K562 (cell line): ENCODE measurements around the gene MPI. TPM values are rescaled to one million over a fixed set of nuclear protein-coding genes. Genes with fewer than 3 reads are reported as not detected.

Experiments
- BCLAF1 ChIP-seq, 2 experiments: fragments of 450-650 bp in 1 of 2; IDR thresholded peaks; 2 replicates each; pipeline ENCODE4 v1.6.1; 2011 to 2017; ENCODE audit warnings: low read depth in 2 of 2, antibody characterized with exemption in 1 of 2, borderline replicate concordance in 1 of 2, low read length in 1 of 2, mild to moderate bottlenecking in 1 of 2, mixed read lengths in 1 of 2; ENCODE audit not compliant: control insufficient read depth in 1 of 2
- CBX2 ChIP-seq: fragments of 200-600 bp; sonication (generic); IDR thresholded peaks from one replicate; pipeline ENCODE4 v1.6.1; 2012; ENCODE audit warnings: mild to moderate bottlenecking, low read length, inconsistent platforms; ENCODE audit not compliant: insufficient read depth, poor library complexity, severe bottlenecking
- ETS1 ChIP-seq: conservative IDR thresholded peaks from 2 replicates; pipeline ENCODE4 v1.6.1; 2011; ENCODE audit warnings: low read depth, mild to moderate bottlenecking, low read length; ENCODE audit not compliant: control insufficient read depth
- HDAC6 ChIP-seq: IDR thresholded peaks from 2 replicates; pipeline ENCODE4 v1.6.1; 2012; ENCODE audit warnings: low read depth, mild to moderate bottlenecking, control low read depth, inconsistent platforms, low read length, moderate library complexity
- IRF9 ChIP-seq: fragments of 450-650 bp; IDR thresholded peaks from 2 replicates; pipeline ENCODE4 v1.6.1; 2016; ENCODE audit warnings: missing biosample characterization, missing genetic modification characterization
- L3MBTL2 ChIP-seq: fragments of 450-650 bp; IDR thresholded peaks from 2 replicates; pipeline ENCODE4 v1.6.1; 2016; ENCODE audit warnings: mild to moderate bottlenecking, moderate library complexity
- PHF20 ChIP-seq: fragments of 450-650 bp; IDR thresholded peaks from 2 replicates; pipeline ENCODE4 v1.6.1; 2018; ENCODE audit not compliant: partially characterized antibody
- SRF ChIP-seq, 2 experiments: fragments of 250-450, 450-650 bp in 1 of 2; sonication (Bioruptor Pico) in 1 of 2; sonication (generic) in 1 of 2; formaldehyde crosslinking; IDR thresholded peaks; 2 replicates each; pipeline versions ENCODE4 v1.5.0 to v1.5.1; 2020 to 2022; ENCODE audit warnings: mild to moderate bottlenecking in 1 of 2, missing genetic modification reagents in 1 of 2
- STAT5A ChIP-seq: IDR thresholded peaks from 2 replicates; pipeline ENCODE4 v1.6.1; 2012; ENCODE audit warnings: low read length, inconsistent platforms, borderline replicate concordance
- ZBTB26 ChIP-seq: fragments of 450-650 bp; formaldehyde crosslinking; IDR thresholded peaks from 2 replicates; pipeline ENCODE4 v1.4.0; 2022; ENCODE audit warnings: missing genetic modification characterization
- ZNF395 ChIP-seq: fragments of 200-800 bp; sonication (Bioruptor generic); IDR thresholded peaks from 2 replicates; pipeline ENCODE4 v1.6.1; 2017; ENCODE audit warnings: missing genetic modification characterization, missing compliant biosample characterization
- ZNF644 ChIP-seq: fragments of 200-800 bp; sonication (Bioruptor generic); IDR thresholded peaks from 2 replicates; pipeline ENCODE4 v1.6.1; 2016; ENCODE audit warnings: low read depth, missing genetic modification characterization, missing compliant biosample characterization
- ZNF707 ChIP-seq: fragments of 250-450 bp; sonication (Bioruptor Pico); conservative IDR thresholded peaks from 2 replicates; pipeline ENCODE4 v1.8.0; 2022; ENCODE audit warnings: inconsistent platforms, mild to moderate bottlenecking, moderate library complexity
- polyA plus RNA-seq, 8 experiments: library from polyadenylated mRNA; depleted of rRNA in 4 of 8; stranded (reverse) in 5 of 8; unstranded in 3 of 8; fragments of >200 nt; fragmentation: Nextera tagmentation in 2 of 8; fragmentation: Illumina TruSeq in 1 of 8; extraction: Ambion mirVana in 2 of 8; extraction: Trizol in 1 of 8; gene quantifications; 2 replicates each; pipeline versions ENCODE4 v1.2.1 to v1.2.3, GENCODE V29; 2011 to 2014; ENCODE audit warnings: inconsistent platforms in 1 of 8, missing spikeins in 1 of 8
- total RNA-seq, 7 experiments: library from RNA; depleted of rRNA in 6 of 7; stranded (reverse); fragments of >200 nt in 6 of 7; fragmentation: Illumina TruSeq in 2 of 7; extraction: Trizol in 2 of 7; gene quantifications; 2 replicates each; pipeline versions ENCODE4 v1.2.1 to v1.2.3, GENCODE V29; 2011 to 2021; ENCODE audit warnings: low replicate concordance in 1 of 7

Gene MPI
- total and polyA plus RNA-seq, 9 of the 15 experiments (the other 6 are each of a cell fraction or from before 2014, with no cell fraction given), result 30.7 to 105 (median 40.5) TPM

GRCh38 chr15:74843445-74843828 is 46.4 kb upstream of the MPI start (continued):
- TF ChIP-seq SRF (CRISPR knock-in tag; IDR thresholded peaks at IDR 0.05) (no peak), ZNF644 (0 out of 2 replicates have a peak, but pooled peaks have one; percentile 31), STAT5A (no peak), L3MBTL2 (0 out of 2 replicates have a peak, but pooled peaks have one; percentile 49), ZBTB26 (CRISPR knock-in tag) (no peak), IRF9 (tag) (no peak), CBX2 (no peak), ZNF707 (no peak), PHF20 (peak; percentile 32), ZNF395 (CRISPR knock-in tag) (peak; percentile 1; the same call in 1 of the 2 replicates), BCLAF1 (IDR thresholded peaks at IDR 0.05; ENCODE audit: borderline replicate concordance in 1 of 2, control insufficient read depth in 1 of 2, low read depth in 2 of 2, low read length in 1 of 2) (no peak), HDAC6 (no peak), ETS1 (no peak)
